HEK293 (cell line): ENCODE results near the gene PDE10A.

ENCODE experiments used
- CTCF ChIP-seq: fragments of 450-650 bp; formaldehyde crosslinking; IDR thresholded peaks from 2 replicates; pipeline ENCODE4 v1.5.1; 2016; ENCODE audit warnings: missing biosample characterization, missing genetic modification characterization
- HOXA7 ChIP-seq: sonication (generic); formaldehyde crosslinking; IDR thresholded peaks from 2 replicates; pipeline ENCODE4 v1.8.1; 2022; ENCODE audit warnings: missing genetic modification reagents, borderline replicate concordance
- REST ChIP-seq: fragments of 450-650 bp; formaldehyde crosslinking; IDR thresholded peaks from 2 replicates; pipeline ENCODE4 v1.5.1; 2016; ENCODE audit warnings: missing biosample characterization, missing genetic modification characterization
- ZBTB1 ChIP-seq: fragments of 450-650 bp; formaldehyde crosslinking; IDR thresholded peaks from 2 replicates; pipeline ENCODE4 v1.5.1; 2016; ENCODE audit warnings: missing biosample characterization, missing genetic modification characterization
- ZBTB6 ChIP-seq: fragments of 450-650 bp; formaldehyde crosslinking; IDR thresholded peaks from 2 replicates; pipeline ENCODE4 v1.5.1; 2017; ENCODE audit warnings: missing biosample characterization, missing genetic modification characterization
- ZNF114 ChIP-seq: fragments of 450-650 bp; formaldehyde crosslinking; IDR thresholded peaks from 2 replicates; pipeline ENCODE4 v1.5.0; 2017; ENCODE audit warnings: missing biosample characterization, missing genetic modification characterization
- ZNF560 ChIP-seq: fragments of 450-650 bp; formaldehyde crosslinking; IDR thresholded peaks from 2 replicates; pipeline ENCODE4 v1.5.1; 2017; ENCODE audit warnings: missing biosample characterization, missing genetic modification characterization, borderline replicate concordance
- ZNF776 ChIP-seq: fragments of 450-650 bp; formaldehyde crosslinking; IDR thresholded peaks from 2 replicates; pipeline ENCODE4 v1.5.0; 2017; ENCODE audit warnings: missing biosample characterization, missing genetic modification characterization, borderline replicate concordance
- ZSCAN18 ChIP-seq: fragments of 450-650 bp; formaldehyde crosslinking; IDR thresholded peaks from 2 replicates; pipeline ENCODE4 v1.5.1; 2016; ENCODE audit warnings: missing biosample characterization, missing genetic modification characterization

- no peak for TF ChIP-seq ZNF114
- TF ChIP-seq ZSCAN18 (tag by site-specific recombination): no peak
- TF ChIP-seq REST (tag by site-specific recombination): no peak
- no peak for TF ChIP-seq CTCF (tag by site-specific recombination)
- TF ChIP-seq ZNF560: no peak
- no peak for TF ChIP-seq ZBTB1 (tag by site-specific recombination)
- no peak for TF ChIP-seq ZBTB6 (tag by site-specific recombination)
- no peak for TF ChIP-seq HOXA7 (CRISPR knock-in tag)
- TF ChIP-seq ZNF776 (tag by site-specific recombination): no peak
Measured at GRCh38 chr6:165675120-165675519, 12.1 kb upstream of the PDE10A start.
